LNCAP (cell line): ENCODE measurements around the gene OPN4.

Experiments
- CTCF ChIP-seq: fragments of 450-650 bp; IDR thresholded peaks from 2 replicates; pipeline ENCODE4 v1.5.1; 2017; ENCODE audit warnings: mild to moderate bottlenecking

OPN4 gene

GRCh38 chr10:86665218-86665607 lies 10.9 kb downstream of the OPN4 start:
- no peak for TF ChIP-seq CTCF

- no peak for TF ChIP-seq CTCF
Observed at GRCh38 chr10:86665868-86666267, 11.5 kb downstream of the OPN4 start.

GRCh38 chr10:86666538-86666937 lies 12.2 kb downstream of the OPN4 start:
- no peak for TF ChIP-seq CTCF

GRCh38 chr10:86667421-86668181 lies 13.3 kb downstream of the OPN4 start:
- TF ChIP-seq CTCF: no peak

- no peak for TF ChIP-seq CTCF
Observed at GRCh38 chr10:86668297-86669165, 14.2 kb downstream of the OPN4 start, which contains the start of gene LDB3. Gene LDB3, plus strand, starts transcription at chr10:86668511. Its CDS starts 181 bp downstream, at chr10:86668692.

GRCh38 chr10:86670290-86670811 lies 16.0 kb downstream of the OPN4 start:
- no peak for TF ChIP-seq CTCF

GRCh38 chr10:86670876-86671275 lies 16.5 kb downstream of the OPN4 start:
- TF ChIP-seq CTCF: no peak
